DOHH2 (cell line): Measurements from ENCODE around the gene PELI2.

Source experiments
- H3F3A ChIP-seq: fragments of 200-600 bp; sonication (generic), shearing (Covaris generic); 2 replicates; pipeline ENCODE4 v1.6.0; 2016; ENCODE audit warnings: antibody characterized with exemption, mild to moderate bottlenecking; ENCODE audit not compliant: control insufficient read depth, insufficient read depth
- H3K27ac ChIP-seq: fragments of 200-600 bp; sonication (generic); 2 replicates; pipeline ENCODE4 v1.5.1; 2014; ENCODE audit warnings: low read depth, mild to moderate bottlenecking, low read length, moderate library complexity
- H3K27me3 ChIP-seq: fragments of 200-600 bp; sonication (generic); 2 replicates; pipeline ENCODE4 v1.6.1; 2014; ENCODE audit warnings: mild to moderate bottlenecking, low read length, mixed read lengths; ENCODE audit not compliant: control insufficient read depth
- H3K36me3 ChIP-seq: fragments of 200-600 bp; sonication (generic); 2 replicates; pipeline ENCODE4 v1.6.1; 2014; ENCODE audit warnings: mild to moderate bottlenecking, low read length, moderate library complexity, mixed read lengths; ENCODE audit not compliant: control insufficient read depth
- H3K4me1 ChIP-seq: fragments of 200-600 bp; sonication (generic); 2 replicates; pipeline ENCODE4 v1.6.1; 2014; ENCODE audit warnings: mild to moderate bottlenecking, low read length, mixed read lengths; ENCODE audit not compliant: control insufficient read depth
- H3K4me2 ChIP-seq: fragments of 200-600 bp; sonication (generic); 2 replicates; pipeline ENCODE4 v1.6.0; 2014; ENCODE audit warnings: mild to moderate bottlenecking, low read length, moderate library complexity
- H3K4me3 ChIP-seq: fragments of 200-600 bp; sonication (generic); 2 replicates; pipeline ENCODE4 v1.5.1; 2014; ENCODE audit warnings: mild to moderate bottlenecking, low read length, mixed read lengths
- H3K79me2 ChIP-seq: fragments of 200-600 bp; sonication (generic); 2 replicates; pipeline ENCODE4 v1.6.1; 2014; ENCODE audit warnings: mild to moderate bottlenecking, low read length, mixed read lengths; ENCODE audit not compliant: control insufficient read depth
- H3K9me2 ChIP-seq: fragments of 200-600 bp; sonication (generic); replicated peaks from 2 replicates; pipeline ENCODE4 v1.6.1; 2014; ENCODE audit warnings: mild to moderate bottlenecking, low read length, mixed read lengths; ENCODE audit not compliant: control insufficient read depth
- H3K9me3 ChIP-seq: fragments of 200-600 bp; sonication (generic); 2 replicates; pipeline ENCODE4 v1.6.1; 2014; ENCODE audit warnings: antibody characterized with exemption, low read length, mixed read lengths; ENCODE audit not compliant: control insufficient read depth, insufficient read depth
- H4K20me1 ChIP-seq: fragments of 200-600 bp; sonication (generic); 2 replicates; pipeline ENCODE4 v1.6.0; 2014; ENCODE audit warnings: low read depth, mild to moderate bottlenecking, antibody characterized with exemption, low read length, moderate library complexity; ENCODE audit not compliant: control insufficient read depth, insufficient read depth
- EZH2phosphoT487 ChIP-seq: fragments of 200-600 bp; sonication (generic); IDR thresholded peaks from 2 replicates; pipeline ENCODE4 v1.6.1; 2017; ENCODE audit warnings: borderline replicate concordance, mild to moderate bottlenecking, antibody characterized with exemption, low read length, moderate library complexity, mixed read lengths
- TF ChIP-seq, protein P1 (sequence below): fragments of 200-600 bp; sonication (generic); IDR thresholded peaks from one replicate; pipeline ENCODE4 v1.5.1; 2014; ENCODE audit warnings: antibody characterized with exemption, mild to moderate bottlenecking, low read depth, low read length; ENCODE audit not compliant: poor library complexity, severe bottlenecking

Gene PELI2

DNA sequence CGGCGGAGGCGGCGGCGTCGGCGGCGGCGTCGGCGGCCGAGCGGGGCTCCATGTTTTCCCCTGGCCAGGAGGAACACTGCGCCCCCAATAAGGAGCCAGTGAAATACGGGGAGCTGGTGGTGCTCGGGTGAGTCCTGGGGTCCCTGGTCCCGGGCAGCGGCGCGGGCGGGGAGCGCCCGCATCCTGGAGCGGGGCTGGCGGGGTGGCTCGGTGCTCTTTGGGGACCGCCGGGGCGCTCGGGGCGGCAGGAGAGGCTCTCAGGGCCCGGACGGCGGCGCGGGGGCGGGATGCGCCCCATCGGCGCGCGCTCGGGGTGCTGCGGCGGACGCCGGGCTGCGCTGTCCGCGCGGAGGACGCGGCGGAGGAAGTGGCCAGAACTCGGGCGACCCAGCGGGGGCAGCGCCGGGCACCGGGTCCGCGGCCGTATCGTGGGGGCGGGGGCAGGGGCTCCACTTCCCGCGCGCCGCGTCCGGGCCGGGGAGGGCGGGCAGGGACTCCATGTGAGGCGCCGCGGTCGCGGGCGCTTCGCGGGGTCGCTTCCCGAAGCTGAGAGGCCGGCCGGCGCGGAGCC lies 485 bp downstream of the PELI2 start:
- Histone ChIP-seq H3K36me3 (no peaks in the 10 kb centered on the region), H3K4me1 (peaks cover 18% of the 10 kb centered on the region), H3K27me3 (peaks cover 58% of the 10 kb centered on the region), H3F3A (no peaks in the 10 kb centered on the region), H3K9me2 (no peaks in the 10 kb centered on the region), H3K9me3 (no peaks in the 10 kb centered on the region), H3K4me2 (peak overlapping the region; percentile 73), H3K4me3 (peak overlapping the region; percentile 73), H4K20me1 (no peaks in the 10 kb centered on the region), H3K79me2 (no peaks in the 10 kb centered on the region), H3K27ac (no peak overlapping the region)
- TF ChIP-seq, protein P1, sequence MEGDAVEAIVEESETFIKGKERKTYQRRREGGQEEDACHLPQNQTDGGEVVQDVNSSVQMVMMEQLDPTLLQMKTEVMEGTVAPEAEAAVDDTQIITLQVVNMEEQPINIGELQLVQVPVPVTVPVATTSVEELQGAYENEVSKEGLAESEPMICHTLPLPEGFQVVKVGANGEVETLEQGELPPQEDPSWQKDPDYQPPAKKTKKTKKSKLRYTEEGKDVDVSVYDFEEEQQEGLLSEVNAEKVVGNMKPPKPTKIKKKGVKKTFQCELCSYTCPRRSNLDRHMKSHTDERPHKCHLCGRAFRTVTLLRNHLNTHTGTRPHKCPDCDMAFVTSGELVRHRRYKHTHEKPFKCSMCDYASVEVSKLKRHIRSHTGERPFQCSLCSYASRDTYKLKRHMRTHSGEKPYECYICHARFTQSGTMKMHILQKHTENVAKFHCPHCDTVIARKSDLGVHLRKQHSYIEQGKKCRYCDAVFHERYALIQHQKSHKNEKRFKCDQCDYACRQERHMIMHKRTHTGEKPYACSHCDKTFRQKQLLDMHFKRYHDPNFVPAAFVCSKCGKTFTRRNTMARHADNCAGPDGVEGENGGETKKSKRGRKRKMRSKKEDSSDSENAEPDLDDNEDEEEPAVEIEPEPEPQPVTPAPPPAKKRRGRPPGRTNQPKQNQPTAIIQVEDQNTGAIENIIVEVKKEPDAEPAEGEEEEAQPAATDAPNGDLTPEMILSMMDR, result no peak
- no peak for TF ChIP-seq EZH2phosphoT487

- peak; percentile 88; the same call in 1 of the 2 replicates for TF ChIP-seq EZH2phosphoT487
- TF ChIP-seq, protein P1, result no peak
- H3K27ac ChIP-seq, result no peak overlapping the region
- H3K4me2 ChIP-seq, result peak overlapping the region; percentile 73
- no peaks in the 10 kb centered on the region for H3K9me3 ChIP-seq
- H3K4me3 ChIP-seq, result peak overlapping the region; percentile 73
- no peaks in the 10 kb centered on the region for H3K79me2 ChIP-seq
- no peaks in the 10 kb centered on the region for H4K20me1 ChIP-seq
- H3K4me1 ChIP-seq, result peaks cover 18% of the 10 kb centered on the region
- no peaks in the 10 kb centered on the region for H3K9me2 ChIP-seq
- H3K36me3 ChIP-seq, result no peaks in the 10 kb centered on the region
- no peaks in the 10 kb centered on the region for H3F3A ChIP-seq
- peaks cover 55% of the 10 kb centered on the region for H3K27me3 ChIP-seq
Observed at GRCh38 chr14:56119201-56119981, 1.2 kb downstream of the PELI2 start.

DNA sequence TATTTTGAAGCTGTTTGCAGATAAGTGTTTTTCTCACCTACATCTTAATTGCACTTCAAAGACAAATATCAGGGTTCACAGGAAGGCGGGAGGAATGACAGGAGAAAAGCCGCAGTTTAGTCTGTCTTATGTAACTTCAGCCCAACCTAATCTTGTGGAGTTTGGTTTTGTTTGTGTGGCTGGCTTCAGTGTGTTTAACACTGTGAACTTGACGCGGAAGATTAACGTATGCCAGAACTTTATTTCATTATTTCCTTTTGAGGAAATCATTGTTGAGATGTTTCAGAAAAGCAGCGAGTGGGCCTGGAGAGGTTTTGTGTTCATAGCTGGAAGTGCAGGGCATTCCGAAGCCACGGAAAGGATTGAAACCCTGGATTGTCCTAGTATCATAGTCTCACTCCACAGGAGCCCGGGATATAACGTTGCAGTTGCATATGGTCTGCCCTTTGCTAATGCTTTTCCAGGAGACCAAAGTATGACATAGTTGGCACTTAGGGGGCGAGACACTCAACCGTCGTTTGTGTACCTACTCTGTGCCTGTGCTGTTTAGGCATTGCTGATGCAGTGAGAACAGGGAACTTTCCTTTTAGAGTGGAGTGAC lies 2.0 kb downstream of the PELI2 start:
- Histone ChIP-seq H3K4me3 (no peak overlapping the region), H3K9me2 (no peaks in the 10 kb centered on the region), H3K4me1 (peaks cover 18% of the 10 kb centered on the region), H4K20me1 (no peaks in the 10 kb centered on the region), H3K36me3 (no peaks in the 10 kb centered on the region), H3K27ac (no peak overlapping the region), H3K4me2 (no peak overlapping the region; the same call in 1 of the 2 replicates), H3F3A (no peaks in the 10 kb centered on the region), H3K9me3 (no peaks in the 10 kb centered on the region), H3K79me2 (no peaks in the 10 kb centered on the region), H3K27me3 (peaks cover 60% of the 10 kb centered on the region)
- peak; percentile 39; the same call in 1 of the 2 replicates for TF ChIP-seq EZH2phosphoT487
- TF ChIP-seq, protein P1, result no peak
